Panc1 (cell line): ENCODE results near the gene ABCB7. TPM values are rescaled to one million over a fixed set of nuclear protein-coding genes. Genes with fewer than 3 reads are reported as not detected.
A peak's percentile ranks its signal among the peaks of the same experiment; 100 is the strongest.

Experiments used
- ATAC-seq: fragments of 200-7000 bp; cut with Tn5 transposase; 2 replicates; pipeline ENCODE4 v1.9.1; 2020; ENCODE audit warnings: mild to moderate bottlenecking, moderate library complexity
- BruUV-seq: library from RNA; stranded (reverse); fragments of 400-500 nt; replicated peaks from 2 replicates; lab custom pipeline; 2021; lab: Mats Ljungman, UMichigan
- CTCF ChIA-PET: fragments of 300-600 bp; sonication (Branson Sonifier 250); formaldehyde crosslinking; loops from one replicate; lab custom pipeline; 2022; ENCODE audit warnings: antibody characterized with exemption; lab: Charles Lee
- POLR2A ChIA-PET: fragments of 300-600 bp; sonication (Branson Sonifier 250); formaldehyde crosslinking; loops from one replicate; lab custom pipeline; 2022; ENCODE audit warnings: antibody characterized with exemption; lab: Charles Lee
- DNase-seq: peaks from one replicate; pipeline ENCODE4 v3.0.0-alpha.2; 2010; ENCODE audit warnings: low read depth, low spot score
- H3K27ac ChIP-seq: 2 replicates; pipeline ENCODE4 v1.5.1; 2011; ENCODE audit warnings: mild to moderate bottlenecking, low read length, inconsistent platforms
- H3K27me3 ChIP-seq: fragments of 200-500 bp; sonication (Bioruptor generic); 2 replicates; pipeline ENCODE4 v1.6.0; 2014; ENCODE audit warnings: low read length, inconsistent platforms; ENCODE audit not compliant: control insufficient read depth, insufficient read depth
- H3K36me3 ChIP-seq: fragments of 200-500 bp; sonication (Bioruptor generic); 2 replicates; pipeline ENCODE4 v1.5.1; 2014; ENCODE audit warnings: inconsistent platforms, mild to moderate bottlenecking, low read length, moderate library complexity; ENCODE audit not compliant: control insufficient read depth, insufficient read depth
- H3K4me1 ChIP-seq: 2 replicates; pipeline ENCODE4 v1.5.1; 2011; ENCODE audit warnings: inconsistent platforms, mild to moderate bottlenecking, low read length, moderate library complexity; ENCODE audit not compliant: control insufficient read depth, insufficient read depth
- H3K4me3 ChIP-seq, 2 experiments: 2 replicates each; pipeline ENCODE4 v1.5.1; 2011 to 2012; ENCODE audit warnings: low read depth in 2 of 2, low read length in 2 of 2, mild to moderate bottlenecking in 2 of 2, inconsistent platforms in 1 of 2, moderate library complexity in 1 of 2
- H3K9me3 ChIP-seq: fragments of 200-500 bp; sonication (Bioruptor generic); 2 replicates; pipeline ENCODE4 v1.5.1; 2014; ENCODE audit warnings: low read depth, mild to moderate bottlenecking, inconsistent platforms, low read length, moderate library complexity; ENCODE audit not compliant: control insufficient read depth, insufficient read depth
- POLR2AphosphoS5 ChIP-seq: IDR thresholded peaks from 2 replicates; pipeline ENCODE4 v1.6.1; 2012; ENCODE audit warnings: mild to moderate bottlenecking, low read depth, low read length, moderate library complexity
- SIN3A ChIP-seq: IDR thresholded peaks from 2 replicates; pipeline ENCODE4 v1.6.1; 2012; ENCODE audit warnings: low read depth, mild to moderate bottlenecking, low read length, moderate library complexity, borderline replicate concordance; ENCODE audit not compliant: insufficient read depth
- TCF7L2 ChIP-seq: IDR thresholded peaks from 2 replicates; pipeline ENCODE4 v1.6.1; 2011; ENCODE audit warnings: mild to moderate bottlenecking, low read depth, low read length, inconsistent platforms
- in situ Hi-C: cut with HindIII; loops from 2 replicates; pipeline ENCODE4 v1.10.0; 2016; ENCODE audit warnings: low sequenced_read_pairs, low pct_unique_long_range_greater_than_20kb
- intact Hi-C: fragments of 100-400 bp; cut with micrococcal nuclease; formaldehyde crosslinking; loops from one replicate; pipeline ENCODE4 v1.10.0; 2022; ENCODE audit not compliant: unreplicated experiment
- total RNA-seq: library from RNA; stranded (reverse); gene quantifications from one replicate; pipeline ENCODE4 v1.2.1, GENCODE V29; 2021; ENCODE audit not compliant: unreplicated experiment
- TF ChIP-seq, protein P1 (sequence below): fragments of 450-650 bp; IDR thresholded peaks from 2 replicates; pipeline ENCODE4 v1.5.1; 2017; ENCODE audit warnings: mild to moderate bottlenecking
- TF ChIP-seq, protein P2 (sequence below), 2 experiments: IDR thresholded peaks; 2 replicates each; pipeline ENCODE4 v1.6.1; 2011 to 2012; ENCODE audit warnings: low read depth in 2 of 2, control low read depth in 1 of 2, low read length in 1 of 2, mild to moderate bottlenecking in 1 of 2, moderate library complexity in 1 of 2; ENCODE audit not compliant: insufficient read depth in 1 of 2

Gene ABCB7
- total RNA-seq, 1 experiment from 2014 or later, result 30.7 TPM

GRCh38 chrX:75107863-75108509, 48.1 kb downstream of the ABCB7 start:
- H3K27me3 ChIP-seq, result no peaks in the 10 kb centered on the region
- no peak for DNase-seq
- ATAC-seq, result no peak
- ChIA-PET POLR2A (no interaction called here), CTCF (no interaction called here)
- no peaks in the 10 kb centered on the region for H3K9me3 ChIP-seq
- in situ Hi-C loops (no loop called here), intact Hi-C loops (no loop called here)
- H3K27ac ChIP-seq, result no peak overlapping the region
- H3K4me1 ChIP-seq, result no peaks in the 10 kb centered on the region
- H3K4me3 ChIP-seq, result no peak overlapping the region
- TF ChIP-seq, protein P1, sequence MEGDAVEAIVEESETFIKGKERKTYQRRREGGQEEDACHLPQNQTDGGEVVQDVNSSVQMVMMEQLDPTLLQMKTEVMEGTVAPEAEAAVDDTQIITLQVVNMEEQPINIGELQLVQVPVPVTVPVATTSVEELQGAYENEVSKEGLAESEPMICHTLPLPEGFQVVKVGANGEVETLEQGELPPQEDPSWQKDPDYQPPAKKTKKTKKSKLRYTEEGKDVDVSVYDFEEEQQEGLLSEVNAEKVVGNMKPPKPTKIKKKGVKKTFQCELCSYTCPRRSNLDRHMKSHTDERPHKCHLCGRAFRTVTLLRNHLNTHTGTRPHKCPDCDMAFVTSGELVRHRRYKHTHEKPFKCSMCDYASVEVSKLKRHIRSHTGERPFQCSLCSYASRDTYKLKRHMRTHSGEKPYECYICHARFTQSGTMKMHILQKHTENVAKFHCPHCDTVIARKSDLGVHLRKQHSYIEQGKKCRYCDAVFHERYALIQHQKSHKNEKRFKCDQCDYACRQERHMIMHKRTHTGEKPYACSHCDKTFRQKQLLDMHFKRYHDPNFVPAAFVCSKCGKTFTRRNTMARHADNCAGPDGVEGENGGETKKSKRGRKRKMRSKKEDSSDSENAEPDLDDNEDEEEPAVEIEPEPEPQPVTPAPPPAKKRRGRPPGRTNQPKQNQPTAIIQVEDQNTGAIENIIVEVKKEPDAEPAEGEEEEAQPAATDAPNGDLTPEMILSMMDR, result no peak
- H3K36me3 ChIP-seq, result no peaks in the 10 kb centered on the region
- BruUV-seq, result no TSS peak

DNA sequence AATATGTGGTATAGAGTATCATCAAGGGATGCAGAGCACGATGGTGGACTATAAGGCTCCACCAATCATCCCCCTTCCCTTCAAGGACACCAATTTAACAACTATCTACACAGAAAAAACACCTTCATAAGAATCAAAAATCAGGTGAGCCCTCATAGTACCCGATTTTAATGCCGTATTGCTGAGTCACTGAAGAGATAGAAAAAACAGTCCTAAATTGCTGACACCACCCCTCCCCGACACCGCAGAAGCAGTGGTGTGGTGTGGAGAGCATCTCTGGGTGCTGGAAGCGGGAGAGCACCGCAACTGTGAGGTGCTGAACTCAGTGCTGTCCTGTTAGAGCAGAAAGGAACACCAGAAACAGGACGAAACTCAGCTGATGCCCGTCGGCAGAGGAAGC, 49.3 kb downstream of the ABCB7 start:
- ChIA-PET POLR2A (no interaction called here), CTCF (no interaction called here)
- BruUV-seq, result no TSS peak

GRCh38 chrX:75096331-75096730, 59.8 kb downstream of the ABCB7 start:
- no peak for TF ChIP-seq TCF7L2
- TF ChIP-seq, protein P1, result no peak
- no peak for TF ChIP-seq POLR2AphosphoS5
- TF ChIP-seq, protein P2, sequence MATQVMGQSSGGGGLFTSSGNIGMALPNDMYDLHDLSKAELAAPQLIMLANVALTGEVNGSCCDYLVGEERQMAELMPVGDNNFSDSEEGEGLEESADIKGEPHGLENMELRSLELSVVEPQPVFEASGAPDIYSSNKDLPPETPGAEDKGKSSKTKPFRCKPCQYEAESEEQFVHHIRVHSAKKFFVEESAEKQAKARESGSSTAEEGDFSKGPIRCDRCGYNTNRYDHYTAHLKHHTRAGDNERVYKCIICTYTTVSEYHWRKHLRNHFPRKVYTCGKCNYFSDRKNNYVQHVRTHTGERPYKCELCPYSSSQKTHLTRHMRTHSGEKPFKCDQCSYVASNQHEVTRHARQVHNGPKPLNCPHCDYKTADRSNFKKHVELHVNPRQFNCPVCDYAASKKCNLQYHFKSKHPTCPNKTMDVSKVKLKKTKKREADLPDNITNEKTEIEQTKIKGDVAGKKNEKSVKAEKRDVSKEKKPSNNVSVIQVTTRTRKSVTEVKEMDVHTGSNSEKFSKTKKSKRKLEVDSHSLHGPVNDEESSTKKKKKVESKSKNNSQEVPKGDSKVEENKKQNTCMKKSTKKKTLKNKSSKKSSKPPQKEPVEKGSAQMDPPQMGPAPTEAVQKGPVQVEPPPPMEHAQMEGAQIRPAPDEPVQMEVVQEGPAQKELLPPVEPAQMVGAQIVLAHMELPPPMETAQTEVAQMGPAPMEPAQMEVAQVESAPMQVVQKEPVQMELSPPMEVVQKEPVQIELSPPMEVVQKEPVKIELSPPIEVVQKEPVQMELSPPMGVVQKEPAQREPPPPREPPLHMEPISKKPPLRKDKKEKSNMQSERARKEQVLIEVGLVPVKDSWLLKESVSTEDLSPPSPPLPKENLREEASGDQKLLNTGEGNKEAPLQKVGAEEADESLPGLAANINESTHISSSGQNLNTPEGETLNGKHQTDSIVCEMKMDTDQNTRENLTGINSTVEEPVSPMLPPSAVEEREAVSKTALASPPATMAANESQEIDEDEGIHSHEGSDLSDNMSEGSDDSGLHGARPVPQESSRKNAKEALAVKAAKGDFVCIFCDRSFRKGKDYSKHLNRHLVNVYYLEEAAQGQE (IDR thresholded peaks at IDR 0.05; ENCODE audit: insufficient read depth in 1 of 2, low read depth in 2 of 2, low read length in 1 of 2), result no peak
- TF ChIP-seq SIN3A, result no peak
- no peaks in the 10 kb centered on the region for H3K36me3 ChIP-seq
- H3K27me3 ChIP-seq, result no peaks in the 10 kb centered on the region
- H3K9me3 ChIP-seq, result no peaks in the 10 kb centered on the region
- intact Hi-C loops (no loop called here), in situ Hi-C loops (no loop called here)
- no peaks in the 10 kb centered on the region for H3K4me1 ChIP-seq
- no peak overlapping the region for H3K27ac ChIP-seq
- ChIA-PET CTCF (no interaction called here), POLR2A (interaction anchor here (0.7 kb wide), 1 partner anchor 30 kb away, joined by 4 read pairs; no protein-coding TSS in a partner anchor)
- H3K4me3 ChIP-seq, result no peak overlapping the region
- BruUV-seq, result TSS peak; percentile 29
- ATAC-seq (no peak), DNase-seq (no peak)

More for the DNA sequence above, 49.3 kb downstream of the ABCB7 start:
- Histone ChIP-seq H3K27ac (no peak overlapping the region), H3K4me1 (no peaks in the 10 kb centered on the region), H3K4me3 (no peak overlapping the region), H3K9me3 (no peaks in the 10 kb centered on the region), H3K27me3 (no peaks in the 10 kb centered on the region), H3K36me3 (no peaks in the 10 kb centered on the region)
- TF ChIP-seq, protein P1, result no peak
- intact Hi-C loops, result no loop called here
- in situ Hi-C loops, result no loop called here
- ATAC-seq, result no peak
- no peak for DNase-seq
